ENCODE results near the gene GHR. TPM values are rescaled to one million over a fixed set of nuclear protein-coding genes. Genes with fewer than 3 reads are reported as not detected.

GHR gene
- total RNA-seq, 4 donors from 2014 or later: 0.40 to 11.6 (median 7.6) TPM

DNA sequence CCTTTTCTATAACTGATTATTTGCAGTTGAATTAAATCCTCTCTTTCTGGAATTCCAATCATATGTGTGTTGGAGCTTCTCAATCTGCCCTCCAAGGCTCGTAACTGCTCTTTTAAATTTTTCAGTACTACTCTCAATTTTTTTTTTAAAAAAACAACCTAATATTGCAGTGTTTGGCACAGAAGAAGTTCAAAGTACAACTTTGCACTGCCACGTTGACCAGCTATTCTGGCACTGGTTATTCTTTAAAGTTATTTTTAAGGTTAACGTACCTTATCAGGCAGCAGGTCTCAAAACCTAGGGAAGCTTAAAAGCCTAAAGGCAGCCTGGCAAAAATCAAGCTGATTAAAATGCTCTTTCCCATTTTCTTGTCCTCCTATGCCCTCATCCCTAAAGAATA lies 120.5 kb downstream of the GHR start:
- Histone ChIP-seq H3K36me3 (no peaks in the 10 kb centered on the region), H3K4me3 (no peak overlapping the region), H3K4me1 (peaks cover 0 to 7% (median 2%) of the 10 kb centered on the region in 4 donors), H3K9me3 (peaks cover 8 to 12% of the 10 kb centered on the region in 2 donors), H3K27ac (no peak overlapping the region), H3K27me3 (no peaks in the 10 kb centered on the region)
- TF ChIP-seq POLR2AphosphoS5 (IDR thresholded peaks at IDR 0.05) (no peak), EP300 (IDR thresholded peaks at IDR 0.05; ENCODE audit: low read depth) (no peak)
- TF ChIP-seq, protein P1, sequence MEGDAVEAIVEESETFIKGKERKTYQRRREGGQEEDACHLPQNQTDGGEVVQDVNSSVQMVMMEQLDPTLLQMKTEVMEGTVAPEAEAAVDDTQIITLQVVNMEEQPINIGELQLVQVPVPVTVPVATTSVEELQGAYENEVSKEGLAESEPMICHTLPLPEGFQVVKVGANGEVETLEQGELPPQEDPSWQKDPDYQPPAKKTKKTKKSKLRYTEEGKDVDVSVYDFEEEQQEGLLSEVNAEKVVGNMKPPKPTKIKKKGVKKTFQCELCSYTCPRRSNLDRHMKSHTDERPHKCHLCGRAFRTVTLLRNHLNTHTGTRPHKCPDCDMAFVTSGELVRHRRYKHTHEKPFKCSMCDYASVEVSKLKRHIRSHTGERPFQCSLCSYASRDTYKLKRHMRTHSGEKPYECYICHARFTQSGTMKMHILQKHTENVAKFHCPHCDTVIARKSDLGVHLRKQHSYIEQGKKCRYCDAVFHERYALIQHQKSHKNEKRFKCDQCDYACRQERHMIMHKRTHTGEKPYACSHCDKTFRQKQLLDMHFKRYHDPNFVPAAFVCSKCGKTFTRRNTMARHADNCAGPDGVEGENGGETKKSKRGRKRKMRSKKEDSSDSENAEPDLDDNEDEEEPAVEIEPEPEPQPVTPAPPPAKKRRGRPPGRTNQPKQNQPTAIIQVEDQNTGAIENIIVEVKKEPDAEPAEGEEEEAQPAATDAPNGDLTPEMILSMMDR (IDR thresholded peaks at IDR 0.05): no peak
- no peak for DNase-seq
- WGBS, 2 donors (ENCODE audit: low coverage in 1 of 2): 76 to 86% methylated on average over 3 of the region's 3 CpGs
- in situ Hi-C loops (cut with MboI; ENCODE audit: low pct_ligation_motif_present in 1 of 4, low pct_unique_long_range_greater_than_20kb in 1 of 4, low sequenced_read_pairs in 3 of 4) (no loop called here), intact Hi-C loops (cut with DNase I; ENCODE audit: low total_unique reads) (no loop called here)

DNA sequence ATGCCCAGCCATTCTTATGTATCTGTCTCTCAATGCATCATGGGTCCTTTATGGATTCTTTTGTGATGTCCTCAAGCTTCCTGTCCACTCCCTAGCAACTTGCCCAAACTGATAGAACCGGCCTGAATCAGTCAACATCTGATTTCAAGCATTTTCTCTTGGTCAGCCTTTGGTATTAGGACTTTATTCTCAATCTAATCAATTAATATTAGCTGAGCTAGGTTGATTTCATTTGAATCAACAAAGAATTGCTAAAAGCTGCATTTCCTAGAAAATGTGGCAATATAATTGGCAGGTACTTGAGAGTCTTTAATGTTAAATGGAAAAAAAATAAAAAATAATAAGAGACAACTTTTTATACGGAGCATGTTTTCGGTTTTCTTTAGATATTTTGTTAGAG lies 121.8 kb downstream of the GHR start:
- Histone ChIP-seq H3K4me1 (peaks cover 0 to 7% (median 2%) of the 10 kb centered on the region in 4 donors), H3K36me3 (no peaks in the 10 kb centered on the region), H3K27me3 (no peaks in the 10 kb centered on the region), H3K27ac (no peak overlapping the region), H3K4me3 (no peak overlapping the region), H3K9me3 (peaks cover 1 to 4% of the 10 kb centered on the region in 2 donors)
- intact Hi-C loops (cut with DNase I; ENCODE audit: low total_unique reads) (no loop called here), in situ Hi-C loops (cut with MboI; ENCODE audit: low pct_ligation_motif_present in 1 of 4, low pct_unique_long_range_greater_than_20kb in 1 of 4, low sequenced_read_pairs in 3 of 4) (no loop called here)
- WGBS, 2 donors (ENCODE audit: low coverage in 1 of 2): 82 to 94% methylated on average over 3 of the region's 3 CpGs
- DNase-seq: no peak
- TF ChIP-seq POLR2A (IDR thresholded peaks at IDR 0.05) (no peak), EP300 (IDR thresholded peaks at IDR 0.05; ENCODE audit: low read depth) (no peak), POLR2AphosphoS5 (IDR thresholded peaks at IDR 0.05) (no peak)
- TF ChIP-seq, protein P1 (IDR thresholded peaks at IDR 0.05): no peak

DNA sequence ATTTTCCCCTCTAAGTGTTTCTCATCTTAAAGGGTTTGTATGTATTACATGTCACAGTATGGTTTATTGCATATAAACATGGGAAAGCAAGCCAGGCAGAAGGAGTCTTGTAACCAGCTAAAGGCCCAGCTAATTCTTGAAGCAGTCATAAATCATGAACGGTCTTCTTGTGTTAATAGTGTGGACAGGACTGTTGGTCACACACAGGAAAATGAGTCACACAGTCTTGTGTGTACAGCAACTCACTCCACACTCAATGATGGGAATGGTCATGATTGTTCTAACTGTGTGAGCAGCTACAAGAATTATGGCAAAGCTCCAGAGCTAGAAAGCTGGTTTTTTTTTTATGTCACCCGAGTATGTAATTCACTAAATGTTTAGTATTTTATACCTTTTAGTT lies 123.9 kb downstream of the GHR start:
- 33 to 36% methylated on average over 2 of the region's 2 CpGs for WGBS, 2 donors (ENCODE audit: low coverage in 1 of 2)
- TF ChIP-seq EP300 (IDR thresholded peaks at IDR 0.05; ENCODE audit: low read depth): no peak
- TF ChIP-seq POLR2A (IDR thresholded peaks at IDR 0.05): no peak
- TF ChIP-seq, protein P1 (IDR thresholded peaks at IDR 0.05): no peak
- TF ChIP-seq POLR2AphosphoS5 (IDR thresholded peaks at IDR 0.05): no peak
- H3K9me3 ChIP-seq: no peaks in the 10 kb centered on the region
- H3K4me3 ChIP-seq: no peak overlapping the region
- no peaks in the 10 kb centered on the region for H3K27me3 ChIP-seq
- H3K36me3 ChIP-seq: no peaks in the 10 kb centered on the region
- peaks cover 0 to 7% (median 2%) of the 10 kb centered on the region in 4 donors for H3K4me1 ChIP-seq
- no peak for DNase-seq
- H3K27ac ChIP-seq: no peak overlapping the region
- in situ Hi-C loops (cut with MboI; ENCODE audit: low pct_ligation_motif_present in 1 of 4, low pct_unique_long_range_greater_than_20kb in 1 of 4, low sequenced_read_pairs in 3 of 4): no loop called here
- intact Hi-C loops (cut with DNase I; ENCODE audit: low total_unique reads): no loop called here

DNA sequence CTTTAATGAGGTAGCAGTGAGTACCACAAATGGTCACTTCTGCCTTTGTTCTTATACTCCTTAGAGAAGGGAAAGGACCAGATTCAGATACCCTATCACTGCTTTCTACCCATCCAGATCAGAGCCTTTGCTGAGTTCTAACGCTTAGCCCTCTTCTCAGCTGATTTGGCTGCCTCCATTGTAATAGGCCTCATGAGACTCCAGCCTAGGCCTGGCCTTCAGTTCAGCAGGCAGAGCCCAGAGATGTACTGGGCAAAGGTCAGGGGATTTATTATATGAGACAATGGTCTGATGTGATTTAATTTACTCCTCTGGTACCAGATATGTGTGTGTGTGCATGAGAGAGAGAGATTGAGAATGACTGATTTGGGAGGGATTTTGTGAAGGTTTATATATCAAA lies 124.7 kb downstream of the GHR start:
- in situ Hi-C loops (cut with MboI; ENCODE audit: low pct_ligation_motif_present in 1 of 4, low pct_unique_long_range_greater_than_20kb in 1 of 4, low sequenced_read_pairs in 3 of 4): no loop called here
- Histone ChIP-seq H3K27ac (no peak overlapping the region), H3K27me3 (no peaks in the 10 kb centered on the region), H3K4me3 (no peak overlapping the region), H3K36me3 (no peaks in the 10 kb centered on the region), H3K4me1 (peaks cover 0 to 7% (median 2%) of the 10 kb centered on the region in 4 donors), H3K9me3 (no peaks in the 10 kb centered on the region)
- no peak for DNase-seq
- WGBS, 2 donors (ENCODE audit: low coverage in 1 of 2): 65 to 100% methylated on average over 1 of the region's 1 CpG
- TF ChIP-seq EP300 (IDR thresholded peaks at IDR 0.05; ENCODE audit: low read depth) (no peak), POLR2AphosphoS5 (IDR thresholded peaks at IDR 0.05) (no peak), POLR2A (IDR thresholded peaks at IDR 0.05) (no peak)
- TF ChIP-seq, protein P1 (IDR thresholded peaks at IDR 0.05): no peak
- intact Hi-C loops (cut with DNase I; ENCODE audit: low total_unique reads): no loop called here
